Kidney (tissue), 14 donors: ENCODE measurements around the gene UNC13B. TPM values are rescaled to one million over a fixed set of nuclear protein-coding genes. Genes with fewer than 3 reads are reported as not detected.

Source experiments
- DNase-seq, 5 donors: peaks; one replicate each; pipeline ENCODE4 v3.0.0-alpha.2; 2013 to 2020
- FAIRE-seq: peaks from 2 replicates; lab custom pipeline; 2012; peaks lifted over from hg19 to GRCh38; lab: Jason Lieb, UNC
- H3K27ac ChIP-seq, 2 donors: one replicate each; pipeline ENCODE4 v1.7.0; 2013; ENCODE audit warnings: low read depth in 2 of 2, low read length in 2 of 2, inconsistent platforms in 1 of 2
- H3K27me3 ChIP-seq: one replicate; pipeline ENCODE4 v1.7.1; 2013; ENCODE audit warnings: low read length, inconsistent platforms; ENCODE audit not compliant: control insufficient read depth, insufficient read depth
- H3K36me3 ChIP-seq, 3 donors: one replicate each; pipeline versions ENCODE4 v1.7.0 to v1.7.1; 2013; ENCODE audit warnings: low read length in 3 of 3, control low read depth in 1 of 3, inconsistent platforms in 1 of 3; ENCODE audit not compliant: insufficient read depth in 3 of 3, control insufficient read depth in 2 of 3
- H3K4me1 ChIP-seq, 3 donors: one replicate each; pipeline versions ENCODE4 v1.7.0 to v1.7.1; 2013; ENCODE audit warnings: low read length in 3 of 3, inconsistent platforms in 1 of 3, low read depth in 1 of 3; ENCODE audit not compliant: control insufficient read depth in 2 of 3, insufficient read depth in 2 of 3
- H3K4me3 ChIP-seq, 3 donors: one replicate each; pipeline versions ENCODE4 v1.7.0 to v1.8.1; 2013; ENCODE audit warnings: low read length in 3 of 3, control low read depth in 1 of 3, inconsistent platforms in 1 of 3
- H3K9ac ChIP-seq, 3 donors: one replicate each; pipeline versions ENCODE4 v1.7.0 to v1.7.1; 2013; ENCODE audit warnings: low read length in 3 of 3, control low read depth in 1 of 3, inconsistent platforms in 1 of 3
- H3K9me3 ChIP-seq, 3 donors: one replicate each; pipeline versions ENCODE4 v1.7.0 to v1.7.1; 2013; ENCODE audit warnings: low read length in 3 of 3, control low read depth in 1 of 3, inconsistent platforms in 1 of 3; ENCODE audit not compliant: control insufficient read depth in 2 of 3, insufficient read depth in 1 of 3
- CTCF ChIP-seq: IDR thresholded peaks from 3 replicates; pipeline ENCODE4 v1.5.1; 2012; ENCODE audit warnings: mild to moderate bottlenecking, moderate library complexity, borderline replicate concordance; ENCODE audit not compliant: insufficient read depth; ENCODE audit errors: extremely low read depth
- intact Hi-C: fragments of 100-400 bp; cut with DNase I; formaldehyde crosslinking; loops from one replicate; pipeline ENCODE4 v1.11.1; 2022
- polyA plus RNA-seq: library from polyadenylated mRNA; stranded (reverse); fragments of 350-450 nt; fragmentation: Illumina TruSeq; extraction: RNeasy Lipid Tissue Mini Kit (QIAGEN cat#74804); gene quantifications from one replicate; pipeline ENCODE4 v1.2.3, GENCODE V29; 2014; ENCODE audit warnings: low read depth, low replicate concordance; ENCODE audit not compliant: insufficient read depth
- total RNA-seq: library from RNA; stranded (reverse); fragmentation: NEBNext Ultra II Directional; extraction: Animal tissue kit (Norgen Biotek cat#: 25700); gene quantifications from one replicate; pipeline ENCODE4 v1.2.1, GENCODE V29; 2021
- donor health status: control.
- donor health status: control.
- donor health status: control.
- donor health status: control.
- donor health status: control.
- donor health status: DM: yes; HTN: yes; CAD: no.
- donor health status: Normal renal cell carcinoma (clear cell type).

The UNC13B gene
- total and polyA plus RNA-seq, 2 donors from 2014 or later, result 20.8 to 43.6 TPM

- FAIRE-seq (no peak), DNase-seq (peak; percentile 88 to 96 (median 90))
- peaks cover 2 to 47% (median 35%) of the 10 kb centered on the region in 3 donors for H3K4me1 ChIP-seq
- no peaks in the 10 kb centered on the region for H3K36me3 ChIP-seq
- no peaks in the 10 kb centered on the region for H3K9me3 ChIP-seq
- peak overlapping the region in 2 of 3 donors; percentile 94 to 97 for H3K4me3 ChIP-seq
- H3K9ac ChIP-seq, result peak overlapping the region in 2 of 3 donors; percentile 76 to 82
- TF ChIP-seq CTCF, result no peak
- peak overlapping the region; percentile 92 to 93 for H3K27ac ChIP-seq
- intact Hi-C loops, result no loop called here
- H3K27me3 ChIP-seq, result no peaks in the 10 kb centered on the region
These were observed 47.5 kb upstream of the UNC13B start for GRCh38 chr9:35114113-35114839.

- TF ChIP-seq CTCF, result no peak
- DNase-seq (peak in 4 of 5 donors; percentile 27 to 88 (median 68)), FAIRE-seq (no peak)
- Histone ChIP-seq H3K27me3 (no peaks in the 10 kb centered on the region), H3K9me3 (no peaks in the 10 kb centered on the region), H3K27ac (peak overlapping the region; percentile 92 to 93), H3K9ac (peak overlapping the region; percentile 76 to 82 (median 76)), H3K36me3 (no peaks in the 10 kb centered on the region), H3K4me3 (peak overlapping the region; percentile 90 to 97 (median 94)), H3K4me1 (peaks cover 2 to 45% (median 32%) of the 10 kb centered on the region in 3 donors)
- intact Hi-C loops, result no loop called here
These were observed 46.8 kb upstream of the UNC13B start for GRCh38 chr9:35114840-35115628.

- H3K9me3 ChIP-seq, result no peaks in the 10 kb centered on the region
- peak; percentile 74 for FAIRE-seq
- intact Hi-C loops, result no loop called here
These were observed 45.9 kb upstream of the UNC13B start, which contains the start of gene ATOSB for GRCh38 chr9:35115680-35116538. Gene ATOSB, minus strand, starts transcription at chr9:35115862. Its CDS starts 7,588 bp downstream, at chr9:35108274.

More at GRCh38 chr9:35115680-35116538, 45.9 kb upstream of the UNC13B start, which contains the start of gene ATOSB:
- no peaks in the 10 kb centered on the region for H3K27me3 ChIP-seq
- H3K36me3 ChIP-seq, result no peaks in the 10 kb centered on the region
- H3K4me1 ChIP-seq, result peaks cover 0 to 36% (median 23%) of the 10 kb centered on the region in 3 donors
- peak; percentile 99 to 100 (median 99) for DNase-seq
- peak within 1 kb of the TSS; percentile 92 to 93 for H3K27ac ChIP-seq
- peak within 1 kb of the TSS; percentile 76 to 82 (median 76) for H3K9ac ChIP-seq
- no peak for TF ChIP-seq CTCF
- H3K4me3 ChIP-seq, result peak within 1 kb of the TSS; percentile 90 to 97 (median 94)
